Glutamatergic neuron (in vitro differentiated cells): ENCODE measurements around the gene AGR3. TPM values are rescaled to one million over a fixed set of nuclear protein-coding genes. Genes with fewer than 3 reads are reported as not detected.

Experiments
- DNase-seq: peaks from one replicate; pipeline ENCODE4 v3.0.0; 2022
- H3K27ac Mint-ChIP-seq: one replicate; pipeline ENCODE4 v1.8.0; 2020; ENCODE audit warnings: mild to moderate bottlenecking, mixed read lengths, inconsistent platforms; ENCODE audit not compliant: unreplicated experiment
- H3K27me3 Mint-ChIP-seq: one replicate; pipeline ENCODE4 v1.8.0; 2020; ENCODE audit warnings: mild to moderate bottlenecking, moderate library complexity, mixed read lengths, inconsistent platforms; ENCODE audit not compliant: unreplicated experiment
- H3K36me3 Mint-ChIP-seq: one replicate; pipeline ENCODE4 v1.8.0; 2020; ENCODE audit warnings: mild to moderate bottlenecking, mixed read lengths, inconsistent platforms; ENCODE audit not compliant: unreplicated experiment
- H3K4me1 Mint-ChIP-seq: one replicate; pipeline ENCODE4 v1.8.0; 2020; ENCODE audit warnings: mild to moderate bottlenecking, low read depth, mixed read lengths, inconsistent platforms; ENCODE audit not compliant: unreplicated experiment
- H3K4me3 Mint-ChIP-seq: one replicate; pipeline ENCODE4 v1.8.0; 2020; ENCODE audit warnings: mild to moderate bottlenecking, mixed read lengths, inconsistent platforms; ENCODE audit not compliant: unreplicated experiment
- H3K9me3 Mint-ChIP-seq: one replicate; pipeline ENCODE4 v1.8.0; 2020; ENCODE audit warnings: mild to moderate bottlenecking, moderate library complexity, mixed read lengths, inconsistent platforms; ENCODE audit not compliant: unreplicated experiment
- CTCF ChIP-seq: fragments of 200-600 bp; sonication (generic); IDR thresholded peaks from one replicate; pipeline ENCODE4 v1.5.0; 2021; ENCODE audit not compliant: partially characterized antibody, unreplicated experiment
- total RNA-seq: library from RNA; stranded (reverse); fragmentation: NEBNext Ultra II Directional; extraction: Animal tissue kit (Norgen Biotek cat#: 25700); gene quantifications from one replicate; pipeline ENCODE4 v1.2.1, GENCODE V29; 2021; ENCODE audit not compliant: unreplicated experiment

AGR3 gene
- total RNA-seq, 1 donor from 2014 or later = not detected

GRCh38 chr7:16847381-16847860, 34.4 kb downstream of the AGR3 start:
- no peak for TF ChIP-seq CTCF
- DNase-seq = peak; percentile 15
- no peaks in the 10 kb centered on the region for H3K4me1 Mint-ChIP-seq
- peaks cover 2% of the 10 kb centered on the region for H3K27me3 Mint-ChIP-seq
- no peaks in the 10 kb centered on the region for H3K9me3 Mint-ChIP-seq
- H3K4me3 Mint-ChIP-seq = no peak overlapping the region
- no peak overlapping the region for H3K27ac Mint-ChIP-seq
- no peaks in the 10 kb centered on the region for H3K36me3 Mint-ChIP-seq

GRCh38 chr7:16846601-16847165, 35.1 kb downstream of the AGR3 start:
- Mint-ChIP-seq H3K36me3 (no peaks in the 10 kb centered on the region), H3K27ac (no peak overlapping the region), H3K4me1 (no peaks in the 10 kb centered on the region), H3K27me3 (peaks cover 2% of the 10 kb centered on the region), H3K4me3 (no peak overlapping the region), H3K9me3 (no peaks in the 10 kb centered on the region)
- no peak for TF ChIP-seq CTCF
- DNase-seq = no peak

DNA sequence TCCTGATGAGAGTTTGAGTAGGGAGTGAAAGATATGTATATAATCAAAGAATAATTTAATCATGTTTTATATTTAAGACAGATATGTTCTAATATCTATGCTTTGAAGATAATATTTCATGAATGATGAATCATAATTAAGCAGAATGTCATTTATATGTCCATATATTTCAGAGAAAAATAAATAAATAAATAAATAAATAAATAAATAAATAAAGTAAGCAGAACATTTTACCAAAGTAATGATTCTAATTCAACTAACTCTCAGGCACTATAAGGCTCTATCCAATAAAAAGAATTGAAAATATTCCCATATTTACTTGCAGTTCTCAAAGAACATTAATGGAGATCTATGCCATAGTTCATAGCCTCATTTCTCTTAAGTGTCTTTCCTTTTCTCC, 36.0 kb downstream of the AGR3 start:
- no peak for DNase-seq
- no peak overlapping the region for H3K27ac Mint-ChIP-seq
- no peak overlapping the region for H3K4me3 Mint-ChIP-seq
- no peaks in the 10 kb centered on the region for H3K9me3 Mint-ChIP-seq
- TF ChIP-seq CTCF = no peak
- H3K36me3 Mint-ChIP-seq = no peaks in the 10 kb centered on the region
- peaks cover 2% of the 10 kb centered on the region for H3K4me1 Mint-ChIP-seq
- no peaks in the 10 kb centered on the region for H3K27me3 Mint-ChIP-seq

DNA sequence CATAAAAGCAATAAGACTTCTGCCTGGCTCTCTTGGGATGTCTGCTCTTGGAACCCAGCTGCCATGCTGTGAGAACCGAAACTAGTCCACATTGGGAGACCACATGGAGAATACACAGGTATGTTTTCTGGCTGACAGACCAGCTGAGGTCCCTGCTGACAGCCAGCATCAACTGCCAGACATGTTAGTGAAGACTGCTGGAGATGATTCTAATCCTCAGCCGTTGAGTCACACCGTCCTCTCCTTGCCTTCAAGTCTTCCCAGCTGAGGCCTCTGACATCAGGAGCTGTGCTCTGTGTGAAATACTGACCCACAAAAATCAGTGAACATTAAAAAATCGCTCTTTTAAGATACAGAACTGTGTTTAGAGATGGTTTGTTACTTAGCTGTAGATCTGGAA, 40.1 kb downstream of the AGR3 start:
- peaks cover 2% of the 10 kb centered on the region for H3K4me1 Mint-ChIP-seq
- no peak for DNase-seq
- no peak overlapping the region for H3K27ac Mint-ChIP-seq
- H3K36me3 Mint-ChIP-seq = no peaks in the 10 kb centered on the region
- peaks cover 1% of the 10 kb centered on the region for H3K27me3 Mint-ChIP-seq
- H3K4me3 Mint-ChIP-seq = no peak overlapping the region
- no peak for TF ChIP-seq CTCF
- H3K9me3 Mint-ChIP-seq = no peaks in the 10 kb centered on the region

GRCh38 chr7:16840094-16840493, 41.7 kb downstream of the AGR3 start:
- no peak for TF ChIP-seq CTCF
- no peak overlapping the region for H3K27ac Mint-ChIP-seq
- H3K4me3 Mint-ChIP-seq = no peak overlapping the region
- H3K4me1 Mint-ChIP-seq = peaks cover 2% of the 10 kb centered on the region
- DNase-seq = no peak
- no peaks in the 10 kb centered on the region for H3K9me3 Mint-ChIP-seq
- H3K27me3 Mint-ChIP-seq = peaks cover 1% of the 10 kb centered on the region
- H3K36me3 Mint-ChIP-seq = no peaks in the 10 kb centered on the region
